Fibroblast of lung (primary cell): ENCODE data around the gene RTCA. TPM values are rescaled to one million over a fixed set of nuclear protein-coding genes. Genes with fewer than 3 reads are reported as not detected.
"Not testable (repeated sequence)": the region's sequence is repeated elsewhere in the genome, so short reads cannot be mapped to it uniquely, and the experiment has no call there.

ENCODE experiments used
- DNase-seq, 2 donors: peaks; one replicate each; pipeline versions ENCODE4 v3.0.0 to v3.0.0-alpha.2; 2010; ENCODE audit warnings: low read depth in 2 of 2
- H2AFZ ChIP-seq: 2 replicates; pipeline ENCODE4 v1.5.1; 2012; ENCODE audit warnings: low read length, control low read depth, inconsistent platforms
- H3K27ac ChIP-seq: 2 replicates; pipeline ENCODE4 v1.5.1; 2011; ENCODE audit warnings: low read length, control low read depth; ENCODE audit not compliant: insufficient read depth
- H3K27me3 ChIP-seq: 2 replicates; pipeline ENCODE4 v1.5.1; 2011; ENCODE audit warnings: mild to moderate bottlenecking, low read length; ENCODE audit not compliant: control insufficient read depth, insufficient read depth
- H3K36me3 ChIP-seq: 2 replicates; pipeline ENCODE4 v1.5.1; 2011; ENCODE audit warnings: low read length; ENCODE audit not compliant: control insufficient read depth, insufficient read depth
- H3K4me1 ChIP-seq: 2 replicates; pipeline ENCODE4 v1.5.1; 2011; ENCODE audit warnings: low read length; ENCODE audit not compliant: control insufficient read depth, insufficient read depth; ENCODE audit errors: extremely low read depth
- H3K4me2 ChIP-seq: 2 replicates; pipeline ENCODE4 v1.5.1; 2011; ENCODE audit warnings: low read length, control low read depth; ENCODE audit not compliant: insufficient read depth; ENCODE audit errors: extremely low read depth
- H3K4me3 ChIP-seq, 4 experiments: fragments of 200-600 bp in 1 of 4; sonication (generic) in 1 of 4; replicated peaks in 1 of 4; 2 replicates each; pipeline ENCODE4 v1.5.1; 2011 to 2016; ENCODE audit warnings: low read length in 4 of 4, low read depth in 3 of 4, mild to moderate bottlenecking in 3 of 4, control low read depth in 2 of 4, inconsistent platforms in 1 of 4, mixed read lengths in 1 of 4; ENCODE audit not compliant: insufficient read depth in 1 of 4; ENCODE audit errors: control extremely low read depth in 1 of 4
- H3K79me2 ChIP-seq: 2 replicates; pipeline ENCODE4 v1.5.1; 2012; ENCODE audit warnings: mild to moderate bottlenecking, low read length, inconsistent platforms; ENCODE audit not compliant: control insufficient read depth, insufficient read depth
- H3K9ac ChIP-seq: 2 replicates; pipeline ENCODE4 v1.5.1; 2011; ENCODE audit warnings: mild to moderate bottlenecking, low read length, control low read depth; ENCODE audit not compliant: insufficient read depth
- H3K9me3 ChIP-seq: 2 replicates; pipeline ENCODE4 v1.5.1; 2012; ENCODE audit warnings: low read depth, low read length; ENCODE audit not compliant: control insufficient read depth, insufficient read depth
- H4K20me1 ChIP-seq: 2 replicates; pipeline ENCODE4 v1.5.1; 2011; ENCODE audit warnings: low read length; ENCODE audit not compliant: control insufficient read depth, insufficient read depth; ENCODE audit errors: extremely low read depth
- CTCF ChIP-seq, 2 donors: IDR thresholded peaks in 1 of 2; conservative IDR thresholded peaks in 1 of 2; 1 replicate in 1 of 2; 2 replicates in 1 of 2; pipeline ENCODE4 v1.5.1; 2011 to 2012; ENCODE audit warnings: low read length in 2 of 2, control low read depth in 1 of 2, inconsistent platforms in 1 of 2, low read depth in 1 of 2, mild to moderate bottlenecking in 1 of 2
- EZH2 ChIP-seq: IDR thresholded peaks from 2 replicates; pipeline ENCODE4 v1.5.1; 2012; ENCODE audit warnings: low read length, control low read depth, mild to moderate bottlenecking; ENCODE audit errors: missing control alignments
- polyA plus RNA-seq, 2 donors: library from polyadenylated mRNA; depleted of rRNA in 1 of 2; stranded (reverse) in 1 of 2; unstranded in 1 of 2; fragments of >200 nt; gene quantifications; 2 replicates each; pipeline ENCODE4 v1.2.1, GENCODE V29; 2011 to 2012; ENCODE audit warnings: missing spikeins in 1 of 2
- total RNA-seq: library from RNA; depleted of rRNA; stranded (reverse); fragments of >200 nt; gene quantifications from 2 replicates; pipeline ENCODE4 v1.2.1, GENCODE V29; 2014

Gene RTCA
- total and polyA plus RNA-seq, 2 donors (not counting 1 experiment from before 2014, with no cell fraction given): 39.2 to 45.9 TPM

- H3K79me2 ChIP-seq: no peaks in the 10 kb centered on the region
- TF ChIP-seq EZH2 (no peak), CTCF (conservative IDR thresholded peaks at IDR 0.05 in 1 of 2, IDR thresholded peaks at IDR 0.05 in 1 of 2; ENCODE audit: low read depth in 1 of 2, low read length in 2 of 2) (no peak)
Measured at GRCh38 chr1:100296140-100296539, 30.1 kb downstream of the RTCA start.

GRCh38 chr1:100296997-100297396 is 31.0 kb downstream of the RTCA start:
- not testable (repeated sequence) for H3K9ac ChIP-seq, H2AFZ ChIP-seq, H3K9me3 ChIP-seq, H3K4me3 ChIP-seq, DNase-seq, H3K4me1 ChIP-seq, H3K79me2 ChIP-seq, H3K36me3 ChIP-seq, H3K4me2 ChIP-seq, H3K27ac ChIP-seq, H4K20me1 ChIP-seq, H3K27me3 ChIP-seq

More at GRCh38 chr1:100296140-100296539, 30.1 kb downstream of the RTCA start:
- Histone ChIP-seq H3K27me3 (no peaks in the 10 kb centered on the region), H3K9ac (no peak overlapping the region), H4K20me1 (no peaks in the 10 kb centered on the region), H3K36me3 (peaks cover under 1% of the 10 kb centered on the region), H3K4me1 (no peaks in the 10 kb centered on the region), H3K27ac (no peak overlapping the region), H3K4me3 (no peak overlapping the region), H3K4me2 (no peak overlapping the region), H3K9me3 (no peaks in the 10 kb centered on the region), H2AFZ (no peak overlapping the region)
- DNase-seq: no peak

- H3K4me3 ChIP-seq: no peak overlapping the region
- H3K9me3 ChIP-seq: no peaks in the 10 kb centered on the region
- no peak overlapping the region for H2AFZ ChIP-seq
- no peak overlapping the region for H3K4me2 ChIP-seq
- TF ChIP-seq EZH2 (no peak), CTCF (conservative IDR thresholded peaks at IDR 0.05 in 1 of 2, IDR thresholded peaks at IDR 0.05 in 1 of 2; ENCODE audit: low read depth in 1 of 2, low read length in 2 of 2) (no peak)
- no peak for DNase-seq
- H3K27ac ChIP-seq: no peak overlapping the region
- no peaks in the 10 kb centered on the region for H3K27me3 ChIP-seq
- no peaks in the 10 kb centered on the region for H3K79me2 ChIP-seq
- H4K20me1 ChIP-seq: no peaks in the 10 kb centered on the region
- H3K9ac ChIP-seq: no peak overlapping the region
- H3K36me3 ChIP-seq: no peaks in the 10 kb centered on the region
- H3K4me1 ChIP-seq: no peaks in the 10 kb centered on the region
Measured at GRCh38 chr1:100298512-100298911, 32.5 kb downstream of the RTCA start.
